Esophagus mucosa (tissue), 1 donor: ENCODE data around the gene SERF2. TPM values are rescaled to one million over a fixed set of nuclear protein-coding genes. Genes with fewer than 3 reads are reported as not detected.
"Not testable (repeated sequence)": the region's sequence is repeated elsewhere in the genome, so short reads cannot be mapped to it uniquely, and the experiment has no call there.

ENCODE experiments used
- ATAC-seq: fragments of 200-7000 bp; cut with Tn5 transposase; one replicate; pipeline ENCODE4 v1.9.1; 2020
- total RNA-seq: library from RNA; stranded (reverse); gene quantifications from one replicate; pipeline ENCODE4 v1.2.4, GENCODE V29; 2023
- donor health status: DM: yes; HTN: yes; CAD: no.

Gene SERF2
- total RNA-seq, 1 donor from 2014 or later, result 616 TPM

GRCh38 chr15:43830691-43831275 is 38.7 kb downstream of the SERF2 start:
- ATAC-seq, result not testable (repeated sequence)

- not testable (repeated sequence) for ATAC-seq
Measured at GRCh38 chr15:43831519-43832052, 39.5 kb downstream of the SERF2 start.

DNA sequence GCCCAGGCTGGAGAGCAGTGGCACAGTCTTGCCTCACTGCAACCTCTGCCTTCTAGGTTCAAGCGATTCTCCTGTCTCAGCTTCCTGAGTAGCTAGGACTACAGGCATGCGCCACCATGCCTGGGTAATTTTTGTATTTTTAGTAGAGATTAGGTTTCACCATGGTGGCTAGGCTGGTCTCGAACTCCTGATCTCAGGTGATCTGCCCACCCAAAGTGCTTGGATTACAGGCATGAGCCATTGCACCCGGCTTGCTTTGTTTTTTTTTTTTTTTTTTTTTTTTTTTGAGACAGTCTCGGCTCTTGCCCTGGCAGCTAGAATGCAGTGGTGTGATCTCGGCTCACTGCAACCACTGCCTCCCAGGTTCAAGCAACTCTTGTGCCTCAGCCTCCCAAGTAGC is 40.4 kb downstream of the SERF2 start:
- ATAC-seq, result not testable (repeated sequence)

DNA sequence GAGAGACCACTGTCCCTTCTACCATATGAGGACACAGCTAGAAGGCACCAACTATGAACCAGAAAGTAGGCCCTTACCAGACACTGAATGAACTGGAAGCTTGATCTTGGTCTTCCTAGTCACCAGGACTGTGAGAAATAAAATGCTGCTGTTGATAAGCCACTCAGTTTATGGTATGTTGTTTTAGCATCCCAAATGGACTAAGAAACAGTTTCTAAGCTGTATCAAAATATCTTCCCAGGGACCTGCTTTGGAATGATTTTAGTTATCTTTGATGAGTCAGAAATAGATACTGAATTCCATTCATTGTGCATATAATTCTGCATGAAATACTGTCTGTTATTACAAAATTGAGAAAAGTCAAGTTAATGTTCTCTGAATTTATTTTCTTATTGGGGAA is 53.3 kb downstream of the SERF2 start:
- no peak for ATAC-seq

Other genes with a start within 250 kb of the SERF2 start
- gene PPIP5K1, start 202.1 kb upstream of the SERF2 start, total RNA-seq, result 27.3 TPM
- 50.7 TPM for gene CKMT1B, start 198.3 kb upstream of the SERF2 start, total RNA-seq
- gene STRC, start 173.5 kb upstream of the SERF2 start, total RNA-seq, result not detected
- gene CATSPER2, start 143.5 kb upstream of the SERF2 start, total RNA-seq, result 3.5 TPM
- 63.2 TPM for gene CKMT1A, start 98.5 kb upstream of the SERF2 start, total RNA-seq
- 209 TPM for gene PDIA3, start 45.9 kb upstream of the SERF2 start, total RNA-seq
- 12.7 TPM for gene ELL3, start 15.4 kb upstream of the SERF2 start, total RNA-seq
- 0.36 TPM for gene SERINC4, start 7.9 kb downstream of the SERF2 start, total RNA-seq
- 14.0 TPM for gene HYPK, start 8.3 kb downstream of the SERF2 start, total RNA-seq
- gene MFAP1, start 32.4 kb downstream of the SERF2 start, total RNA-seq, result 15.1 TPM
- gene WDR76, start 34.7 kb downstream of the SERF2 start, total RNA-seq, result 10.4 TPM